Calu3 (cell line): ENCODE measurements around the gene GIPC3. TPM values are rescaled to one million over a fixed set of nuclear protein-coding genes. Genes with fewer than 3 reads are reported as not detected.
A peak's percentile ranks its signal among the peaks of the same experiment; 100 is the strongest.

Experiments used
- BruUV-seq: library from RNA; stranded (reverse); fragments of 400-500 nt; replicated peaks from 2 replicates; lab custom pipeline; 2021; lab: Mats Ljungman, UMichigan
- CTCF ChIA-PET: fragments of 300-600 bp; sonication (Branson Sonifier 250); formaldehyde crosslinking; loops from one replicate; lab custom pipeline; 2022; ENCODE audit warnings: antibody characterized with exemption; lab: Charles Lee
- DNase-seq: peaks from one replicate; pipeline ENCODE4 v3.0.0; 2022
- H3K27ac Mint-ChIP-seq: one replicate; pipeline ENCODE4 v1.8.0; 2022; ENCODE audit warnings: mixed read lengths; ENCODE audit not compliant: unreplicated experiment
- H3K27me3 Mint-ChIP-seq: one replicate; pipeline ENCODE4 v1.8.0; 2022; ENCODE audit warnings: mixed read lengths; ENCODE audit not compliant: unreplicated experiment
- H3K36me3 Mint-ChIP-seq: one replicate; pipeline ENCODE4 v1.8.0; 2022; ENCODE audit warnings: mild to moderate bottlenecking, moderate library complexity, mixed read lengths; ENCODE audit not compliant: insufficient read depth, unreplicated experiment
- H3K4me1 Mint-ChIP-seq: one replicate; pipeline ENCODE4 v1.8.0; 2022; ENCODE audit warnings: mild to moderate bottlenecking, low read depth, mixed read lengths; ENCODE audit not compliant: unreplicated experiment
- H3K4me3 Mint-ChIP-seq: one replicate; pipeline ENCODE4 v1.8.0; 2022; ENCODE audit warnings: mild to moderate bottlenecking, low read depth, moderate library complexity, mixed read lengths; ENCODE audit not compliant: unreplicated experiment
- H3K9me3 Mint-ChIP-seq: one replicate; pipeline ENCODE4 v1.8.0; 2022; ENCODE audit warnings: low read depth, mixed read lengths; ENCODE audit not compliant: unreplicated experiment
- intact Hi-C: fragments of 100-400 bp; cut with micrococcal nuclease; formaldehyde crosslinking; loops from one replicate; pipeline ENCODE4 v1.10.0; 2022; ENCODE audit not compliant: unreplicated experiment
- total RNA-seq: library from RNA; stranded (reverse); gene quantifications from 2 replicates; pipeline ENCODE4 v1.2.3, GENCODE V29; 2022
- TF ChIP-seq, protein P1 (sequence below): fragments of 200-600 bp; IDR thresholded peaks from one replicate; pipeline ENCODE4 v1.8.0; 2022; ENCODE audit warnings: antibody characterized with exemption; ENCODE audit not compliant: unreplicated experiment

Gene GIPC3
- total RNA-seq, 1 experiment from 2014 or later = not detected

DNA sequence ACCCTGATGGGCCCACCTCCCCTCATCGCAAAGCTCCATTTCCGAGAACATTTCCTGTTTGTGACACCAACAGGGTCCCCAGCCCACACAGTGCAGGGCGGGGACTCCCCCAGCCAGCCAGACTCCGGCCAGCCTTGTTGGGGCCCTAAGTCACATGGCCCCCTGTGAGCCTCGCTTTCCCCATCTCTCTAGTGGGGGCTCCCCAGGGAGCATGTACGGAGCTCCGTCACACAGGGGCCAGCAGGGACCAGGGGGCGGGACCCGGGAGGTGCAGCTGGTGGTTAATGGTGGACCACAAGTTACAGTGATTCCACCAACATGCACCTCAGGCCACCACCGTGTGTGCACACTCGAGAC lies 19.7 kb downstream of the GIPC3 start:
- Mint-ChIP-seq H3K27ac (no peak overlapping the region), H3K9me3 (no peaks in the 10 kb centered on the region), H3K36me3 (peaks cover 10% of the 10 kb centered on the region), H3K27me3 (no peaks in the 10 kb centered on the region), H3K4me3 (no peak overlapping the region), H3K4me1 (peaks cover 11% of the 10 kb centered on the region)
- TF ChIP-seq, protein P1, sequence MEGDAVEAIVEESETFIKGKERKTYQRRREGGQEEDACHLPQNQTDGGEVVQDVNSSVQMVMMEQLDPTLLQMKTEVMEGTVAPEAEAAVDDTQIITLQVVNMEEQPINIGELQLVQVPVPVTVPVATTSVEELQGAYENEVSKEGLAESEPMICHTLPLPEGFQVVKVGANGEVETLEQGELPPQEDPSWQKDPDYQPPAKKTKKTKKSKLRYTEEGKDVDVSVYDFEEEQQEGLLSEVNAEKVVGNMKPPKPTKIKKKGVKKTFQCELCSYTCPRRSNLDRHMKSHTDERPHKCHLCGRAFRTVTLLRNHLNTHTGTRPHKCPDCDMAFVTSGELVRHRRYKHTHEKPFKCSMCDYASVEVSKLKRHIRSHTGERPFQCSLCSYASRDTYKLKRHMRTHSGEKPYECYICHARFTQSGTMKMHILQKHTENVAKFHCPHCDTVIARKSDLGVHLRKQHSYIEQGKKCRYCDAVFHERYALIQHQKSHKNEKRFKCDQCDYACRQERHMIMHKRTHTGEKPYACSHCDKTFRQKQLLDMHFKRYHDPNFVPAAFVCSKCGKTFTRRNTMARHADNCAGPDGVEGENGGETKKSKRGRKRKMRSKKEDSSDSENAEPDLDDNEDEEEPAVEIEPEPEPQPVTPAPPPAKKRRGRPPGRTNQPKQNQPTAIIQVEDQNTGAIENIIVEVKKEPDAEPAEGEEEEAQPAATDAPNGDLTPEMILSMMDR = no peak
- intact Hi-C loops = no loop called here
- CTCF ChIA-PET = no interaction called here
- no TSS peak for BruUV-seq
- no peak for DNase-seq

- CTCF ChIA-PET = no interaction called here
- intact Hi-C loops = no loop called here
- Mint-ChIP-seq H3K4me1 (peaks cover 11% of the 10 kb centered on the region), H3K27me3 (no peaks in the 10 kb centered on the region), H3K9me3 (no peaks in the 10 kb centered on the region), H3K27ac (no peak overlapping the region), H3K4me3 (no peak overlapping the region), H3K36me3 (peaks cover 14% of the 10 kb centered on the region)
- no TSS peak for BruUV-seq
- TF ChIP-seq, protein P1 = no peak
- DNase-seq = no peak
These were observed 20.1 kb downstream of the GIPC3 start for GRCh38 chr19:3605361-3605760.

DNA sequence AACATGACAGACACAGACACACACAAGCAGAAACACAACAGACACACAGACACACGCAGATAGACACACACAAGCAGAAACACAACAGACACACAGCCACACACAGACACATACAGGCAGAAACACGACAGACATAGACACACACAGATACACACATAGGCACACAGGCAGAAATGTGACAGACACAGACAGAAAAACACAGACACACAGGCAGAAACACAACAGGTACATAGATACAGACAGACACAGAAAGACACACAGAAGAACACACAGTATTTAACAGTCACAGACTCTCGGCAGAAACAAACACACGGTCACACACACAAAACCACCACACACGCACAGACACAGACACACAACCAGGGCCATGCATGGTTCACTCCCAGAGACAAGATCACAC lies 20.5 kb downstream of the GIPC3 start:
- no peaks in the 10 kb centered on the region for H3K9me3 Mint-ChIP-seq
- no peak overlapping the region for H3K4me3 Mint-ChIP-seq
- intact Hi-C loops = no loop called here
- H3K27me3 Mint-ChIP-seq = no peaks in the 10 kb centered on the region
- no TSS peak for BruUV-seq
- peaks cover 18% of the 10 kb centered on the region for H3K36me3 Mint-ChIP-seq
- H3K4me1 Mint-ChIP-seq = peaks cover 11% of the 10 kb centered on the region
- CTCF ChIA-PET = no interaction called here
- no peak for DNase-seq
- TF ChIP-seq, protein P1 = no peak
- H3K27ac Mint-ChIP-seq = no peak overlapping the region

DNA sequence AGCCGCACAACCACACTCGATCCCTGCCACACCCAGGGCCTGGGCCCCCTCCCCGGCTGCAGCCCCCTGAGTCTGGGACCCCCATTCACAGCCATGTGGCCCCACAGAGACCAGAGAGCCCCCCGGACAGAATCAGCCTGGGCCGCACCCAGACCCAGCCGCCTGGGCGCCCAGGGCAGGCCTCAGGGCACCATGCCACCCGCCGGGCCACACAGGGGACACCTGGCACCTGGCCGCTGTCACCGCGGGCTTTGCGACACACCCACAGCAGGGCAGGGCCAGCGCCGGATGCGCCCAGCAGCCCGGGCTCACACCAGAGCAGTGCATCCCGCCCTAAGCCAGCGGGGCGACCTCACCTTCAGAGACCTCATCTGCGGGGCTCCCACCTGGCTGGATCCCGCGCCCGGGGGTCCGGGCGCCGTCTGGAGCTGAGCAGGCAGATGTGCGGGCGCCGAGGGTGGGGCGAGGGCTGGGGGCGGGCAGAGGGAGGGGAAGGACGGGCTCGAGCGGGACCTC lies 21.0 kb downstream of the GIPC3 start:
- Mint-ChIP-seq H3K9me3 (no peaks in the 10 kb centered on the region), H3K36me3 (peaks cover 19% of the 10 kb centered on the region), H3K4me1 (peaks cover 11% of the 10 kb centered on the region), H3K27me3 (no peaks in the 10 kb centered on the region), H3K4me3 (no peak overlapping the region), H3K27ac (no peak overlapping the region)
- DNase-seq = peak; percentile 64
- intact Hi-C loops = no loop called here
- TF ChIP-seq, protein P1 = no peak
- BruUV-seq = no TSS peak
- CTCF ChIA-PET = no interaction called here
